HCT116 (cell line): ENCODE data around the gene IGF2BP1. TPM values are rescaled to one million over a fixed set of nuclear protein-coding genes. Genes with fewer than 3 reads are reported as not detected.

Experiments used
- ATAC-seq: fragments of 200-7000 bp; cut with Tn5 transposase; 2 replicates; pipeline ENCODE4 v1.9.1; 2020; ENCODE audit warnings: mild to moderate bottlenecking, moderate library complexity
- BruUV-seq: library from RNA; stranded (reverse); fragments of 400-500 nt; replicated peaks from 2 replicates; lab custom pipeline; 2021; lab: Mats Ljungman, UMichigan
- CTCF ChIA-PET: fragments of 300-600 bp; sonication (Branson Sonifier 250); formaldehyde crosslinking; loops from one replicate; lab custom pipeline; 2021; ENCODE audit warnings: antibody characterized with exemption; lab: Charles Lee
- POLR2A ChIA-PET: fragments of 300-600, 350-600 bp; sonication (Branson Sonifier 250); formaldehyde crosslinking; loops from one replicate; lab custom pipeline; 2021; ENCODE audit warnings: antibody characterized with exemption; lab: Charles Lee
- RAD21 ChIA-PET, 2 experiments: fragments of 300-600 bp; sonication (Branson Sonifier 250); formaldehyde crosslinking; loops; one replicate each; lab custom pipeline; 2023; ENCODE audit warnings: low total read pairs in 2 of 2; ENCODE audit not compliant: uncharacterized antibody in 2 of 2, unreplicated experiment in 2 of 2, low non-redundant PET in 1 of 2; lab: Charles Lee
- DNase-seq: peaks from one replicate; pipeline ENCODE4 v3.0.0-alpha.2; 2010; ENCODE audit warnings: low read depth, low spot score
- H2AFZ ChIP-seq: fragments of 200-600 bp; shearing (Covaris generic), sonication (generic); 2 replicates; pipeline ENCODE4 v1.6.1; 2017; ENCODE audit warnings: low read depth, mixed run types, mixed read lengths, antibody characterized with exemption, low read length; ENCODE audit not compliant: poor library complexity, severe bottlenecking
- H3K27ac ChIP-seq: 2 replicates; pipeline ENCODE4 v1.5.1; 2012; ENCODE audit warnings: low read depth, low read length
- H3K27me3 ChIP-seq: fragments of 200-600 bp; sonication (generic); 2 replicates; pipeline ENCODE4 v1.6.1; 2016; ENCODE audit warnings: mixed run types, low read length, mixed read lengths; ENCODE audit not compliant: insufficient read depth
- H3K36me3 ChIP-seq, 2 experiments: fragments of 200-500 bp in 1 of 2; fragments of 200-600 bp in 1 of 2; sonication (Bioruptor generic) in 1 of 2; sonication (generic) in 1 of 2; 2 replicates each; pipeline versions ENCODE4 v1.5.1 to v1.6.1; 2014 to 2016; ENCODE audit warnings: low read length in 2 of 2, inconsistent platforms in 1 of 2, mixed read lengths in 1 of 2, mixed run types in 1 of 2; ENCODE audit not compliant: insufficient read depth in 2 of 2, control insufficient read depth in 1 of 2
- H3K4me1 ChIP-seq, 2 experiments: fragments of 200-600 bp in 1 of 2; sonication (generic) in 1 of 2; 2 replicates each; pipeline versions ENCODE4 v1.5.1 to v1.6.1; 2012 to 2017; ENCODE audit warnings: low read length in 2 of 2, inconsistent platforms in 1 of 2, mild to moderate bottlenecking in 1 of 2, mixed read lengths in 1 of 2, mixed run types in 1 of 2, moderate library complexity in 1 of 2; ENCODE audit not compliant: insufficient read depth in 2 of 2, control insufficient read depth in 1 of 2
- H3K4me2 ChIP-seq: fragments of 200-600 bp; sonication (generic); 2 replicates; pipeline ENCODE4 v1.6.1; 2017; ENCODE audit warnings: mixed run types, low read length, mixed read lengths
- H3K4me3 ChIP-seq, 2 experiments: fragments of 200-600 bp in 1 of 2; sonication (generic) in 1 of 2; replicated peaks in 1 of 2; 2 replicates each; pipeline ENCODE4 v1.5.1; 2011 to 2016; ENCODE audit warnings: low read length in 2 of 2, control low read depth in 1 of 2, low read depth in 1 of 2, mild to moderate bottlenecking in 1 of 2, mixed read lengths in 1 of 2, mixed run types in 1 of 2
- H3K79me2 ChIP-seq: fragments of 200-600 bp; sonication (generic); 2 replicates; pipeline ENCODE4 v1.6.1; 2017; ENCODE audit warnings: mild to moderate bottlenecking, mixed run types, low read length, moderate library complexity, mixed read lengths; ENCODE audit not compliant: insufficient read depth
- H3K9ac ChIP-seq: fragments of 200-600 bp; sonication (generic); 2 replicates; pipeline ENCODE4 v1.6.1; 2016; ENCODE audit warnings: low read length, mixed read lengths
- H3K9me2 ChIP-seq: fragments of 200-600 bp; sonication (generic), shearing (Covaris generic); 2 replicates; pipeline ENCODE4 v1.6.1; 2017; ENCODE audit warnings: mixed run types, mild to moderate bottlenecking, moderate library complexity; ENCODE audit not compliant: insufficient read depth
- H3K9me3 ChIP-seq, 2 experiments: fragments of 200-500 bp in 1 of 2; fragments of 200-600 bp in 1 of 2; sonication (Bioruptor generic) in 1 of 2; sonication (generic) in 1 of 2; 2 replicates each; pipeline ENCODE4 v1.6.1; 2014 to 2017; ENCODE audit warnings: low read length in 2 of 2, mixed read lengths in 2 of 2, inconsistent platforms in 1 of 2, low read depth in 1 of 2, mild to moderate bottlenecking in 1 of 2, mixed run types in 1 of 2, moderate library complexity in 1 of 2; ENCODE audit not compliant: control insufficient read depth in 1 of 2, insufficient read depth in 1 of 2
- H4K20me1 ChIP-seq: fragments of 200-600 bp; sonication (generic), shearing (Covaris generic); 2 replicates; pipeline ENCODE4 v1.6.1; 2017; ENCODE audit warnings: mixed run types, mild to moderate bottlenecking, moderate library complexity; ENCODE audit not compliant: insufficient read depth
- ATF3 ChIP-seq: IDR thresholded peaks from 2 replicates; pipeline ENCODE4 v1.6.1; 2012
- CEBPB ChIP-seq: IDR thresholded peaks from 2 replicates; pipeline ENCODE4 v1.6.1; 2012; ENCODE audit warnings: low read depth
- CTCF ChIP-seq, 3 experiments: fragments of 200-600 bp in 1 of 3; sonication (generic) in 1 of 3; IDR thresholded peaks in 2 of 3; conservative IDR thresholded peaks in 1 of 3; 2 replicates each; pipeline ENCODE4 v1.5.1; 2012 to 2017; ENCODE audit warnings: low read depth in 2 of 3, low read length in 2 of 3, antibody characterized with exemption in 1 of 3, borderline replicate concordance in 1 of 3, control low read depth in 1 of 3, mild to moderate bottlenecking in 1 of 3, mixed read lengths in 1 of 3, mixed run types in 1 of 3, moderate library complexity in 1 of 3; ENCODE audit not compliant: insufficient read depth in 1 of 3
- ELF1 ChIP-seq: IDR thresholded peaks from 2 replicates; pipeline ENCODE4 v1.6.1; 2012; ENCODE audit warnings: low read depth, borderline replicate concordance
- FOSL1 ChIP-seq: IDR thresholded peaks from 2 replicates; pipeline ENCODE4 v1.6.1; 2012; ENCODE audit warnings: low read depth
- JUND ChIP-seq: IDR thresholded peaks from 2 replicates; pipeline ENCODE4 v1.6.1; 2012
- REST ChIP-seq: IDR thresholded peaks from 2 replicates; pipeline ENCODE4 v1.6.1; 2012; ENCODE audit warnings: low read depth
- SIN3A ChIP-seq: IDR thresholded peaks from 2 replicates; pipeline ENCODE4 v1.6.1; 2012; ENCODE audit warnings: low read depth
- SRF ChIP-seq: IDR thresholded peaks from 2 replicates; pipeline ENCODE4 v1.6.1; 2012; ENCODE audit warnings: low read depth
- TCF7L2 ChIP-seq: IDR thresholded peaks from 2 replicates; pipeline ENCODE4 v1.7.0; 2011; ENCODE audit warnings: borderline replicate concordance, inconsistent platforms; ENCODE audit not compliant: insufficient read depth, insufficient read length; ENCODE audit errors: extremely low read depth
- YY1 ChIP-seq: IDR thresholded peaks from 2 replicates; pipeline ENCODE4 v1.6.1; 2011; ENCODE audit warnings: low read length, low read depth, moderate library complexity, mild to moderate bottlenecking; ENCODE audit not compliant: insufficient replicate concordance; ENCODE audit errors: extremely low read depth
- ZBTB33 ChIP-seq: IDR thresholded peaks from 2 replicates; pipeline ENCODE4 v1.6.1; 2011; ENCODE audit warnings: mild to moderate bottlenecking, low read length, moderate library complexity; ENCODE audit not compliant: insufficient replicate concordance; ENCODE audit errors: extremely low read depth
- ZFX ChIP-seq: fragments of 450-650 bp; IDR thresholded peaks from 2 replicates; pipeline ENCODE4 v1.6.1; 2017
- ZNF274 ChIP-seq: fragments of 200-500 bp; sonication (Bioruptor generic); IDR thresholded peaks from 2 replicates; pipeline ENCODE4 v1.6.1; 2014; ENCODE audit warnings: mild to moderate bottlenecking, low read depth, low read length, inconsistent platforms
- intact Hi-C: fragments of 100-400 bp; cut with micrococcal nuclease; formaldehyde crosslinking; loops from 2 replicates; pipeline ENCODE4 v1.10.0; 2022
- total RNA-seq: library from RNA; stranded (reverse); gene quantifications from one replicate; pipeline ENCODE4 v1.2.1, GENCODE V29; 2021; ENCODE audit not compliant: unreplicated experiment

Gene IGF2BP1
- total RNA-seq, 1 experiment from 2014 or later: 0.91 TPM

- DNase-seq (no peak), ATAC-seq (no peak)
- BruUV-seq: TSS peak; percentile 66
- intact Hi-C loops: loop anchor here (1.0 to 10.0 kb wide), 3 partner anchors 82 to 1011 kb away; partner anchors contain the start of genes PRAC1 and PRAC2
- H3K9me2 ChIP-seq: no peaks in the 10 kb centered on the region
- no peaks in the 10 kb centered on the region for H4K20me1 ChIP-seq
- H3K4me3 ChIP-seq: peak overlapping the region; percentile 44 to 57
- peak overlapping the region; percentile 78; the same call in 1 of the 2 replicates for H3K27ac ChIP-seq
- H3K9me3 ChIP-seq: no peaks in the 10 kb centered on the region
- no peaks in the 10 kb centered on the region for H3K27me3 ChIP-seq
- peak overlapping the region; percentile 65 for H3K9ac ChIP-seq
- RAD21 ChIA-PET: interaction anchor here (0.6 to 1.4 kb wide), 6 partner anchors 11 to 231 kb away, joined by 3 to 4 read pairs (median 3); partner anchors contain the start of gene SNF8 (in 1 of the 2)
- H3K4me2 ChIP-seq: peak overlapping the region; percentile 90
- POLR2A ChIA-PET: interaction anchor here (0.8 to 2.2 kb wide), 8 partner anchors 18 to 192 kb away, joined by 3 to 8 read pairs (median 5); partner anchors contain the start of genes ATP5MC1 and SNF8
- peak overlapping the region; percentile 92 for H2AFZ ChIP-seq
- H3K36me3 ChIP-seq: no peaks in the 10 kb centered on the region
- H3K79me2 ChIP-seq: no peaks in the 10 kb centered on the region
- peaks cover 12 to 25% of the 10 kb centered on the region in 2 experiments for H3K4me1 ChIP-seq
- CTCF ChIA-PET: interaction anchor here (0.6 to 2.6 kb wide), 37 partner anchors 10 to 1011 kb away, joined by 3 to 22 read pairs (median 4); partner anchors contain the start of genes ATP5MC1, SNF8, TTLL6 and UBE2Z
- TF ChIP-seq CEBPB: no peak
- no peak for TF ChIP-seq REST
- TF ChIP-seq JUND: no peak
- TF ChIP-seq ELF1: no peak
- TF ChIP-seq CTCF (IDR thresholded peaks at IDR 0.05 in 2 of 3, conservative IDR thresholded peaks at IDR 0.05 in 1 of 3; ENCODE audit: borderline replicate concordance in 1 of 3, insufficient read depth in 1 of 3, low read depth in 2 of 3, low read length in 2 of 3): no peak
- no peak for TF ChIP-seq TCF7L2
- TF ChIP-seq ATF3: no peak
- TF ChIP-seq ZBTB33: no peak
- TF ChIP-seq YY1: no peak
- no peak for TF ChIP-seq ZFX
- no peak for TF ChIP-seq ZNF274
- TF ChIP-seq SRF: no peak
- no peak for TF ChIP-seq FOSL1
- TF ChIP-seq SIN3A: no peak
- TF ChIP-seq, all 23 proteins: peak for 0
These were observed 39.1 kb downstream of the IGF2BP1 start for GRCh38 chr17:49036270-49036626.
